GOT3 (cell line): ENCODE results near the gene MTUS2.
"Not testable (repeated sequence)": the region's sequence is repeated elsewhere in the genome, so short reads cannot be mapped to it uniquely, and the experiment has no call there.

Experiments
- DNase-seq: peaks from one replicate; lab custom pipeline; 2025; ENCODE audit warnings: mixed read lengths; lab: John Stamatoyannopoulos, UW

The MTUS2 gene

DNA sequence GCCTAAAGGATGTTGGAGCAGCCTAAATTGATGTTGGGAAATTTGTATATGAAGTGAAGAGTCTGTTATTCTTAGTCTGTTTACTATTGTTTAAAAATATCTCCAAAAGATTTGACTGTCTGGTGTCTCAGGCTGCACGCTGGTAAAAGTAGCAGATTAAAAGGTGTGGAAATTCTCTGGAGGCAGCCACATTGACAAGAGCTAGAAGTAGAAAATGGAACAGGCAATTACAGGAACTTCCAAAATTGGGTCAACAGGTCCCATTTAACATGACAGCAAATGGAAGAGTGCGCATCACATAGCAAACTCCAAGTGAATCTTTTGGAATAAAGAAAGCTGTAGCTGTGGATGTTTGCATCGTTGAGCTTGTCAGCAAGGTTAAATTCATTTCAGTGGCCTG, 138.3 kb downstream of the MTUS2 start:
- DNase-seq = no peak

DNA sequence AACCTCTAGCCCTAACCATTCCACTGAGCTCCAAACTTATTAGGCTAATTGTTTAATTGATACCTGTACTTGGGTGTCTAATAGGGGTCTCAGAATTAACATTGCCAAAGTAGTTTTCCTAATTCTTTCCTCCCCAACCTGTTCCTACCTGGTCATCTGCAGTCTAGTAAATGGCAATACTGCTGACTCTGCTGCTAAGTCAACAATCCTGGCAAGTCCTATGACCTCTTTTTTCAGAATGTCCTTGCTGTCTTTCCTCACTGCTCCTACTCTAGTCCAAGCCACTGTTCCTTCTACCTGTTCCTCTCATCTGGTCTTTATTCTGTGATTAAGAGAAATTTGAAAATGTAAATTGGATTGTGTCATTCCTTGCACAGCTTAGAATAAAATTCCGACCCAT, 143.9 kb downstream of the MTUS2 start:
- no peak for DNase-seq

DNA sequence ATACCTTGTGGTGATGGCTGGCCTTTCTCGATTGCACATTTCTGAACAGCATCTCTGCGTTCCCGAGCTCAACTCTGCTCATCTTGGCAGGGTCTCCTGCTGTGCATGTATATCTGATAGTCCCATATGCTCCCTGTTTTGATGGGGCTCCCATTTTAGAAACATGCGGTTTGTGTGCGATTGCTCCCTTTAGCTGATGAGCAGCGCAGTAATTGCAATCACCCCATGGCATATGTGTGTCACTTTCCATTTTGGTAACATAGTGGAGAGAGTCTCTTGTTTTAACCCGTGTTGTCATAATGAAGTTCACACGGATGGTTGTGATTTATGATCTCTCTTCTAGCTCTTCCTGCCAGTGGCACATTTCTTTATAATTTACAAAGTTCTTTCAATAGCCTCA, 144.7 kb downstream of the MTUS2 start:
- no peak for DNase-seq

DNA sequence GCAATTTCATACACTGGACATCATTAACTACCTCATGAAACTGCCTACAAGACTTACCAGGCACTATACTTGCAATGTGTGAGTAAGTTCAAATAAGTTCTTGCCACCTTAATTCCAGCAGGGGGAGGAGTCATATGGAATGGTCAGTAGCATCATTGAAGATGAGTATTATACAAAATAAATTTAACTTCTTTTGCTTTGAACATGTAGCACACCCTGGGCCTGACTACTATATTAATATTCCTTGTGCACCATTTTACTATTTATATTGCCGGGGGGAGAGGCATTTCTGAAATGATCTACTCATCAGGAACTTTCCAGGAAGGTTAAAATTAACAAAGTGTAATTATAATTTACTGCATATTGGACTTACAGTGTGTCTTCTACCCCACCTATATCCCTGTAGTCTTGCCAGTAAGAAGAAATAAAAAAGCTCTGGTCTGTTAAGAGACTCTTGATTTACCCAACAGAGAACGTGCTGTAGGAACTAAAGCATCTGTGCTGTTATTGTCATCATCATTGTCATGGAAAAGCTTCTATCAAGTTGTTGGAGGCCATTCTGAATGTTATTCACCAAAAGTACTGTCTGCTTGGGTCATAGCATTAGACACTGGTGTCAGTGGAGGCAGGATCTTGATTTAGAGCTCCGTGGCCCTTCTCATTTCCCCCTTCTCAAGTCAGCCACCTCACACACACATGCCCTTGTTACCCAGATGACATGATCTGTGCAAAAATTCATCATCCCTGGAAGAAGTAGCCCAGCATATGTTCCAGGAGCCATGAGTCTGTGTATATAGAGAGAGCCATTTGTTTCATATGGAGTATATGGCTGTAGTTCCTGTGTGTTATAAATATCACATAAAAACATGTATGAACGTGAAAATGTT, 147.1 kb downstream of the MTUS2 start:
- no peak for DNase-seq

DNA sequence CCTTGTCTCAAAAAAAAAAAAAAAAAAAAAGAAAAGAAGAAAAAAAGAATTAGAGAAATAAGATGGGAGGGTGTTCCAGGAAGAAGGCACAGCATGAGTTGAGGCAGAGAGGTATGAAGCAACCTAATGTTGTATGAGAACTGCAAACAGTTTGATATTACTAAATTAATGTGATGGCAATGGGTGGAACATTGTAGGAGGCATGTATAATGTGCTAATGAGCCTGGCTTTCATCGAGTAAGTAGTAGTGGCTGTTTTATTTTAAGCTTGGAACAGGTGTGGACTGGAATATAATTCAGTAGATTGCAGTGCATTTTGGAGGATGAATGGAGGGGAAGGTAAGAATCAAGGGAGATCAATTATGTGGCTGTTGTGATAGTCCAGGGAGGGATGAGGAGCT, 156.1 kb downstream of the MTUS2 start:
- no peak for DNase-seq

DNA sequence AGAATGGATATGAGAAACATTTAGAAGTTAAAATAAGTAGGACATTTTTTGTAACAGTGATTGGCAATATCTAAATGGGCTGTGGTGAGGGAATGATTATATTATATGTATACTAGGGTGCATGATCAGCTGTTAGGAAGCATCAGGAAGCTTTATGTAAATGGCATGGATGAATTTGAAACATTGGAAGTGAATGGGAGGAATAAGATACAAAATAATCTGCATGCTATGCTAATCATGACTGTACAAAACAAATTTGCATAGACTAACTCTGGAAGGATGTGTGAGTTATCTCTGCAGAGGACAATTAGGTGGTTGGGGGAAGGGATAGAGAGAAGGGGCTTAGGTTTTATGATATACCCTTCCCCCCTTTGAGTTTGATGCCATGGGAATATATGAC, 156.5 kb downstream of the MTUS2 start:
- DNase-seq = no peak

DNA sequence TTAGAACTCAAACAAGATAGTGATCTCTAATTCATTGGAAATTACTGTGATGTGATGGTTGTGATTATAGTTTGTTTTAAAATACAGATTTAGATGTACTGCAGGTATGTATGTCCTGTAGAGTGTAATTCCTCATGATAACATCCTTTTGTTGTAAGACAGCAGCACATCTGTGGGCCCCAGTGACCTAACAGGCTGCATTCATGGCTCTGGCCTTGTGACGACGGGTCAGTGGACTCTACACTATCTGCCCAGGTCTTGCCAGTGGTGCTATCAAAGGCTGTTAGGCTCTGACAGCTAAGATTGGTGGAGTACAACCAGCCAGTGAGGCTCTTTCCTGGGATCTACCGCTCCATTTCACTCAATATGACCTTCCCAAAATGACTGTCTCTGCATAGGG, 158.4 kb downstream of the MTUS2 start:
- DNase-seq = no peak

DNA sequence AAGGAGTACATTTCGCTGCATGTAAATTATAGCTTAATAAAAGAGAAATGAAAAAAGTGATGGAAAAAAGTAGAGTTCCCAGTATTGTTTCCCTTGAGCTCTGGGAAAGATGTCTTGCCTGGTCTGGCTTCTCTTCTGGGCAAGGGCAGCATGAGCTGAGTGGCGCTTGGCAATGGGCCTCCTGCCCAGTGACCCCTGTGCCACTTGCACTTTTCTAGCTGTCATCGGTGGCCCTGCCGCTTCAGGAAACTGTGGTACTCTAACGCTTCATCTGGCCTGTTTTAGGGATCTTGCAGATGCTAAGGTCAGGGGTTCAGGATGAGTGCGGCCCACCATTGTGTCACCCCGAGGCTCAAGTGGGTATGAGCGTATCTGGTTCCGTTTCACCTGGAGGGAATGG, 161.4 kb downstream of the MTUS2 start:
- DNase-seq = no peak

DNA sequence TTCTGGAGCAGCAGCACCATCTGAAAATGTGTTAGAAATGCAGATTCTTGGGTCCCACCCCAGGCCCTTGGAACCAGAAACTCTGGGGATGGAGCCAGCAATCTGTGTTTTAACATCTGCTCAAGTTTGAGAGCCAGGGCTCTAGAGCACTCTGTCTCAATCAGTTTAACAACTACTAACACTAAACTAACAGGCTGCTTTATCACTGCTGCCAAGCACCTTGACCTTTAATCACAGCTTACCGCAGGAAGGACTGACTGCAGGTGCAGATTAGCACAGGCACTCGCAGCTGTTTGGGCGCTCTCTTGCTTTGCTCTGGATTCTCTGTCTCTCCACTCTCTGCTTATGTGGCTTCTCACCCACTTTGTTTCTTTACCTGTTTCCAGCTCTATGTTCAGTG, 163.5 kb downstream of the MTUS2 start:
- no peak for DNase-seq

DNA sequence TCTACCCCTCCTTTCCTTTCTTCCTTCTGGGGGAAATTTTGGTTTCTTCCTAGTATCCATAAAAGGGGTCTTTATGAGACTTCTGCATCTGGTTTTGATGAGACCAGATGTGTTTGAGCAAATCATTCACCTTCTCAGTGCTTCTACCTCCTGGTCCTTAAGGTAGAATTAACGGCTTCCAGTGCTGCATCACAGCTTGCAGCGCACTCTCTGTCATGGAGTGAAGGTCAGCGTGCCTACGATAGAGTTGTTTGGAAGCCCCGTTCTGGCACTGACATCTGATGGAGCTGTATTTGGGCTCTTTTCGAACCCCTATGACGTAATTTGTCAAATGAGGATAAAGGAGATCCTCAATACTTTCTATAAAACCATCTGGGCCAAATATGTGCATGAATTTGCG, 164.2 kb downstream of the MTUS2 start:
- DNase-seq = no peak

DNA sequence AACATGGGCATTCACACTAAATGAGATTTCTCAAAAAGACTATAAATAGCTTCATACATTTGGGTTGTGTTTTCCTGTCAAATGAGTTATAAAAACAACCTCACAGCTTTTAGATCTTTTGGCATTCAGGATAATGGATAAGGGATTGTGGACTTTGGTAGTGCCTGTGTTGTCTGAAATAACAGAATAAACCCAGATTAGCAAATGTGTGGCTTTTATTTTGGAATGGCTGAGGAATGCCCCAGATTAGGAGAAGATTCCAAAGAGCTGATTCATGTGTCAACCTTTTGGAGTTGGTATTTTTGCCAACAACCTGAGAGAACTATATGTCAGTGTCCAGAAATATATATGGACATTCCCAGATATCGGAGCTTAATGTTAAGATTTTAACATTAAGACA, 164.7 kb downstream of the MTUS2 start:
- DNase-seq = no peak

DNA sequence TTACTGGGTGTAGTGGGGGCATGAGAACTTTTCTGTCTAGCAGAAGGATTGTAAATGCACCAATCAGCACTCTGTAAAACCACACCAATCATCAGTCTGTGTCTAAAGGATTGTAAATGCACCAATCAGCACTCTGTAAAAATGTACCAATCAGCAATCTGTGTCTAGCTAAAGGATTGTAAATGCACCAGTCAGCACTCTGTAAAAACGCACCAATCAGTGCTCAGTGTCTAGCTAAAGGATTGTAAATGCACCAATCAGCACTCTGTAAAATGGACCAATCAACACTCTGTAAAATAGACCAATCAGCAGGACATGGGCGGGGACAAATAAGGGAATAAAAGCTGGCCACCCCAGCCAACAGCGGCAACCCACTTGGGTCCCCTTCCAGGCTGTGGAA, 170.2 kb downstream of the MTUS2 start:
- not testable (repeated sequence) for DNase-seq

DNA sequence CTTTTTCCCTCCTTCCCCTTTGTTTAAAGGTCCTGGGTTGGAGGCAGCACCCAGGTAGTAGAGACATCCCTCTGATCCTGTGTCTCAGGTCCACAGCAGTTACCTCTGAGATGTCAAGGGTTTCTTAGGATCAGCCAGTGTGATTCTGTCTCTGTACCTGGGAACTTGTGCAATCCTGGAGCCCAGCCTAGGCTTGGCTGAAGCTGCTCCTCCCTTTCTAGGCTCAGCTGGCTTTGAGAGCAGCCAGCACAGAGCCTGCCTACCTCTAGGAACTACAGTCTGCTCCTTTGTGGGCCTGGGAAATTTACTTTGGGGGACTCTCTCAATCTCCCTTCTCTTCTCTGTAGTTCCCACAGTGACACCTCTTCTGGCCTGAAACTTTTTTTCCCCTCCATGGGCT, 171.6 kb downstream of the MTUS2 start:
- DNase-seq = no peak

DNA sequence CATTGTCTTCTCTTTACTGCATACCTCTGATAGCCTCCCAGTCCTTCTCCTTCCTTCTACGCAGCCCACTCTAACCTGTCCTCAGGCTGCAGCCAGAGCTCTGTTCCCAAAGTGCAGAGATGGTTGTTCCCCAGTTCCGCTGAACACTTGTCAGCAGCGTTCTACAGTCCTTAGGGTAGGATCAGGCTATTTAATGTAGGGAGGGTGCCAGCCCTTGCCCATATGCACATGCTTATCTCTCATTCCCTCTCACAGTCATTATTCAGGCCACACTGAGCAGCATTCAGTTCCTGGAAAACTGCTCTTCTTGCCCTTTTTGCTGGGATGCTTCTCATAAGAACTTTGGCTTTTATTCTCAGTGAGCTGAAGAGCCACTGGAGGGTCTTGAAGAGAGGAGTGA, 180.7 kb downstream of the MTUS2 start:
- no peak for DNase-seq

DNA sequence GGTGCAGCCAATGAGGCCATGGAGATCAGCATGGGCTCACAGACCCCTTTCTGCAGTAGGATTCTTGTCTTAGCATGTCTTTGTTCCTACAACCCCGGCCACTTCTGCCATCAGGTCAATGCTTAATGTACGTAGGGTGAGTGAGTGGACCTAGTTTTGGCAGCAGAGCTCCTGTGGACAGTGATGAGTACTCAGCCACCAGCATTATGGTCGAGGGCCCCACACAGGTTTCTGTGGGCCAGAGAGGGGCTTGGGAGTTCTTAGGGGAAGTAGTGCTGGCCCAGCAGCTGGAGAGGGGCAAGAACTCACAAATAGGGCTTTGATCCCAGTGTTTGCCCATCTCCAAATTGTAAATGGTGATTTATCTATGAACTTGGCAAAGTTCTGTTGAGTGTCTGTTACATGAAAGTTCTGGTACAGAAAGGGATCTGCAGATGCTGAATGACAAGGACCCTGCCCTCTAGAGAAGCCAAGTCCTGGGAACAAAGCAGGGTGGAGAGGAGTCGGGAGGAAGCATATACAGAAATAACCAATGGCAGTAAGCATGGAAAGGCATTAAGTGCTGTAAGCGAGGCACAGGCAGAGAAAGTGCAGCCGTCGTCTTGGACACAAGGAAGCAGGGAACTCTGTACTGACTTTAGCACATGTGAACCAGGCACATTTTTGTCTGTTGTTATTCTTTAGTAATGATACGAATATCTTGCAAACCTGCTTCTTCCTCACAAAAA, 185.1 kb downstream of the MTUS2 start:
- no peak for DNase-seq

DNA sequence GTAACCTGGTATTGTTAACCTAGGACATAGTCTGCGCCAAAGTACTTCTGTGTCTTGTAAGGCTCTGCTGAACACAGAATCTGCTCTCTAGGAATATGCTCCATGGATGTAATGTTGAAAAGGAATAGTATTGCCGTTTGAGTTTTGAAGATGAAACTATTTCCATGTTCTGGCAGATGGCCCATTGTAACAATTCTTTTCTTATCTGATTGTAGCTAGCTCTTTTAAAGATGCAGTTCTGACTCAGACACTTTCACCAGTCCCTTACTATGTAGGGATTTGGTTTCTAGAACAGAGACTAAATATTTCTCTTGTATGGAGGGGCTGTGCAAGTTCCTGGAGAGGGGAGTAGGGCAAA, 185.6 kb downstream of the MTUS2 start:
- DNase-seq = no peak

DNA sequence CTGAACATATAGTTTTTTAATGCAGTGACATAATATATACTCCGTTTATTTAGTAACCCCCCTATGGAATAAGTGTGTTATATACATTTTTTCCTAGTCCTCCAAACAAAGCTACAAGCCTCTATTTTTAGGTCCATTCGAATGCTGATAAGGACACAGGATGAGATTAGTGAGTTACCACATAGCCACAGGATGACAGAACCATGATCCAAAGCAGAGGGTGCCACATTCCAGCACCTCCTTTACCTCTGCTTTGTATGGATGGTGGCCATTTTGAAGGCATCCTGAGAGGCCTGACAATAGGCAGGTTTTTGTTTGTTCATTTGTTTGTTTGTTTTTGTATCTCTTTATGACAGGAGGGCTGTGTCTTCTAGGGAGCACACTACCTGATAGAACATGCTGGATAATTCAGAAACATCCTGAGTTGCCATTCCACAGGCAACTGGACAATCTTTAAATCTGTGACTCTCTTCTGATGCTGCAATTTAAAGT, 186.3 kb downstream of the MTUS2 start:
- DNase-seq = no peak

DNA sequence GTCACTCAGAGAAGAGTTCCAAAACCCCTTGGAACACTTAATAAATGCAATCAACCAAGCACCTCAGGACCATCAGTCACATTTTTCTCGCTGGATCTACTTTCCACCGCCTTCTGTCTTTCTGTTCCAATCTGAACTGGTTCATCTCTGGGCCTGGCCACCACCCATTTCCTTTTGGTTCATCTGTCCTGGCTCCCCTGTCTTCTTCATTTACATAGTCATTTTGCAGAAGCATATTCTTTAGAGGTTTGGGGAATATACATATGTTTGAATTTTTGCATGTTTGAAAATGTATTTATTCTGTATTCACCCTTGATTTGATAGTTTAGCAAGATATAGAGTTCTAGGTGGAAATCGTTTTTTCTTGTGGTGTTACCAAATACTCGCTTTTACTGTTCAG, 188.2 kb downstream of the MTUS2 start:
- DNase-seq = no peak

DNA sequence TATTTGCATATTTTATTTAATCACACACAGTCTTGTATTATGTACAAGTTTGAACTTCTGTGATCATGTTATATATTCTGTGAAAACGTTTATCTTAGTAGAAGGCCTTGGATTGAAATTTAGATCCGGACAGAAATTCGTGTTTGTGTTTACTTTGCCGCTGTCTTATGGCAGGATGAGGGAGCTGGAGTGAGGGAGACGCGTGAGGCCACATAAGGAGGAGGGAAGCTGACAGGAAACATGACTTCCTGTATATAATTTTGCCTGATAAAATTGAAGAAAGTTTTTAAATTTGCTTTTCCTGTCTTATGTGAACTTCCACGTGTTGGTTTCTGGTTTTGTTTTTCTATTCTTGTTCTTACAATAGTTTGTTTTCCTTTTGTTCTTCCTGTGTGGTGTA, 200.2 kb downstream of the MTUS2 start:
- DNase-seq = no peak

DNA sequence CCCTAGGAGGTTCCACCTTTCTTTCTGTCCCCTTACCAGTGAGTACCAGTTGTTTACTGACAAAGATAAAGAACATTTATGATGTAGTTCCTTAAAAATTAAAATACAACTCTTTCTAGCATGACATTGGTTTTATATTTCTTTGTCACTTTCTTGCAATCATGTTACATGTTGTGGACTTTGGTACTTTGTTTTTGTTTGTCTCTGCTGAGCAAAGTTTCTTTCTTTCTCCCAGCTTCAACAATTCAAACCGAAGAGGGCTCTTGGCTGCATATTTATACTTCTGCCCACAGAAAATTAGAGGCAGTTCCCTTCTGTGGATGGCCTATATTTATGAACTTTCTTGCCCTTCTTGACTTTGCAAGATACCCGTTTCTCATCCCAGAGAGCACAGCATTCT, 201.2 kb downstream of the MTUS2 start:
- no peak for DNase-seq

DNA sequence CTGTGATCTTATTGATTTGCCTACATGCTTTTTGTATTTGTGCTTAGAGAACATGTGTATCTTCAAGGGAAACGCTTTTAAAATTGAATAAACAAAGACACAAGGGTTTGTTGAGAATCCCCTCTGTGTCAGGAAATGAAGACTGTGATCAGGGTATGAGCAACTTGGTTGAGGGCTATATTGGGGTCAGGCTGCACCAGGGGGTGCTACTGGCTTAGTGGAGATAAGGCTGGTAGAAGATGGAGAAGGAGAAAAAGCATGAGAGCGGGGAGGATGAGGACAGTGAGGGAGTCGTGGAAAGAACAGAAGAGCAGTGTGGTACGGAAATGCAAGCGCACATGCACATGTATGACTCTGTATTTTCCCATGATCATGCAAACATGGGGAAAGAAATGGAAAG, 201.6 kb downstream of the MTUS2 start:
- no peak for DNase-seq

DNA sequence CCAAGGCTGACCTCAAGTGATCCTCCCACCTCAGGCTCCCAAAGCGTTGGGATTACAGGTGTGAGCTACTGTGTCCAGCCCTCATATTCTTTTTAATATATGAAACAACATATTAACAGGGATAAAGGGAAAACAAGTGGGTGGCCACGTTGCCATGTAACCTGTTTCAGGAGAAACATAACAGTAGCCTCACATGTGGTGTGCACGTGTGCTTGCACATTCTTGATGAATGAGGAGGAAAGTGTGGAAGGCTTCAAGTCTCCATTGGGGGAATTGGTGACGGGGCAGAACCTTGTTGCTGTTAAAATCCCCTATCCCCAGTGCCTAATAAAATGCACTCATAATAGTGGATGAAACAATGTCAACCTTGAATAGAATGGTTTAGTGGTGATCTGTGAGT, 202.3 kb downstream of the MTUS2 start:
- no peak for DNase-seq

DNA sequence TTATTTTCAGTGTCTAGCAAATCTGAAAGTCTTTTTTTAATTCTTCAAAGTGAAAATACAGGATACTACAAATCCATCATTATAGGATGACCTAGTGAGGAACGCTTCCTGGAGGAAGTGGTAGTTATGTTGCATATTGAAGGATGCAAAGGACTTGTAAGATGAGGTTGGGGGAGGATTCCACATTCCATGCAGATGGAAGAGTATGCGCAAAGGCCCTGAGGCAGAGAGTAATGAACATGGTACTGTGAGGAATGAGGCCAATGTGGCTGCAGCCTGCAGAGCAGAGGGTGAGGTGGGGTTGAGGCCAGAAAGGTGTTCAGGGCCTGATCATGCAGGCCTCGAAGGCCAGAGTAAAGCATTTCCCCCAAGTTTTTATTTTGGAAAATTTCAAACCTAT, 202.8 kb downstream of the MTUS2 start:
- no peak for DNase-seq

DNA sequence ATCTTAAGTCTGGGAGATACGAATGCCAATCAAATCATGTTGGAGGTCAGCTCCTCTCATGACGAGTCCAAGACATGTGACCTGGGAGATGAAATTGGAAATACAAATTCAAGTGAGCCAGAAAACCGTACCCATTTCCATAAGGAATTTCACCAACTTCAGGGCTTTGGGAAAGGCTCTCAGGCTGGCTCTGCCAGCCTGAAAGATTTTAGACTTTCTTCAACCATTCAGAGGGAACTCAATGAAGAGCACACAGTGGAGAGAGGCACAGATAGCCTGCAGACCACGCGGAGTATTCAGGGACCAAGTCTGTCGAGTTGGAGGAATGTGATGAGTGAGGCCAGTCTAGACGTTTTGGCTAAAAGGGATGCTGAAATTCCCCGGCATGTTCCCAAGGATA, 204.6 kb downstream of the MTUS2 start:
- DNase-seq = no peak
